Astrocyte (in vitro differentiated cells and primary cell): ENCODE results near the gene FCER2. TPM values are rescaled to one million over a fixed set of nuclear protein-coding genes. Genes with fewer than 3 reads are reported as not detected.

ENCODE experiments used
- DNase-seq: peaks from one replicate; pipeline ENCODE4 v3.0.0-alpha.2; 2010; ENCODE audit warnings: low read depth
- FAIRE-seq: peaks from 2 replicates; lab custom pipeline; 2011; peaks lifted over from hg19 to GRCh38; lab: Jason Lieb, UNC
- H2AFZ ChIP-seq: 2 replicates; pipeline ENCODE4 v1.6.0; 2012; ENCODE audit warnings: low read depth, low read length, inconsistent platforms
- H3K27ac ChIP-seq: 2 replicates; pipeline ENCODE4 v1.5.1; 2011; ENCODE audit warnings: low read depth, low read length, inconsistent platforms
- H3K27me3 ChIP-seq: 2 replicates; pipeline ENCODE4 v1.6.0; 2011; ENCODE audit warnings: low read length, inconsistent platforms; ENCODE audit not compliant: insufficient read depth
- H3K36me3 ChIP-seq: 2 replicates; pipeline ENCODE4 v1.5.1; 2011; ENCODE audit warnings: low read length, inconsistent platforms; ENCODE audit not compliant: insufficient read depth
- H3K4me1 ChIP-seq: 2 replicates; pipeline ENCODE4 v1.5.1; 2011; ENCODE audit warnings: low read length, inconsistent platforms; ENCODE audit not compliant: insufficient read depth
- H3K4me2 ChIP-seq: 2 replicates; pipeline ENCODE4 v1.6.0; 2012; ENCODE audit warnings: low read length, inconsistent platforms
- H3K4me3 ChIP-seq: 2 replicates; pipeline ENCODE4 v1.5.1; 2011; ENCODE audit warnings: low read depth, mild to moderate bottlenecking, low read length, inconsistent platforms; ENCODE audit not compliant: insufficient read depth
- H3K79me2 ChIP-seq: 2 replicates; pipeline ENCODE4 v1.6.0; 2012; ENCODE audit warnings: mild to moderate bottlenecking, low read length, inconsistent platforms; ENCODE audit not compliant: insufficient read depth
- H3K9ac ChIP-seq: 2 replicates; pipeline ENCODE4 v1.6.0; 2012; ENCODE audit warnings: mild to moderate bottlenecking, low read length, inconsistent platforms
- H3K9me3 ChIP-seq: 2 replicates; pipeline ENCODE4 v1.5.1; 2012; ENCODE audit warnings: low read depth, mild to moderate bottlenecking, low read length, inconsistent platforms; ENCODE audit not compliant: insufficient read depth
- H4K20me1 ChIP-seq: 2 replicates; pipeline ENCODE4 v1.6.0; 2012; ENCODE audit warnings: low read length, inconsistent platforms; ENCODE audit not compliant: insufficient read depth
- H3K27ac Mint-ChIP-seq: one replicate; pipeline ENCODE4 v1.8.0; 2021; ENCODE audit warnings: mild to moderate bottlenecking, mixed read lengths; ENCODE audit not compliant: unreplicated experiment
- H3K27me3 Mint-ChIP-seq: one replicate; pipeline ENCODE4 v1.8.0; 2021; ENCODE audit warnings: low read depth, mixed read lengths; ENCODE audit not compliant: unreplicated experiment
- H3K36me3 Mint-ChIP-seq: one replicate; pipeline ENCODE4 v1.8.0; 2021; ENCODE audit warnings: low read depth, mixed read lengths; ENCODE audit not compliant: unreplicated experiment
- H3K4me1 Mint-ChIP-seq: one replicate; pipeline ENCODE4 v1.8.0; 2021; ENCODE audit warnings: low read depth, mixed read lengths; ENCODE audit not compliant: unreplicated experiment
- H3K4me3 Mint-ChIP-seq: one replicate; pipeline ENCODE4 v1.8.0; 2021; ENCODE audit warnings: mild to moderate bottlenecking, moderate library complexity, mixed read lengths; ENCODE audit not compliant: unreplicated experiment
- H3K9me3 Mint-ChIP-seq: one replicate; pipeline ENCODE4 v1.8.0; 2021; ENCODE audit warnings: mild to moderate bottlenecking, mixed read lengths; ENCODE audit not compliant: unreplicated experiment
- CTCF ChIP-seq: IDR thresholded peaks from 2 replicates; pipeline ENCODE4 v1.5.1; 2011; ENCODE audit warnings: low read depth, mild to moderate bottlenecking, inconsistent platforms, low read length, moderate library complexity; ENCODE audit not compliant: insufficient read depth
- EZH2 ChIP-seq: IDR thresholded peaks from 2 replicates; pipeline ENCODE4 v1.6.1; 2012; ENCODE audit warnings: mild to moderate bottlenecking, low read length, inconsistent platforms; ENCODE audit not compliant: insufficient read depth
- total RNA-seq: library from RNA; stranded (reverse); gene quantifications from 2 replicates; pipeline ENCODE4 v1.2.1, GENCODE V29; 2021

The FCER2 gene
- total RNA-seq, 1 donor from 2014 or later = not detected

- no peaks in the 10 kb centered on the region for H3K79me2 ChIP-seq
- H2AFZ ChIP-seq = no peak overlapping the region
- no peaks in the 10 kb centered on the region for H3K9me3 Mint-ChIP-seq
- no peaks in the 10 kb centered on the region for H3K4me1 ChIP-seq
- no peak overlapping the region for H3K27ac Mint-ChIP-seq
- TF ChIP-seq CTCF = no peak
- no peak for TF ChIP-seq EZH2
- no peak overlapping the region for H3K4me2 ChIP-seq
- no peaks in the 10 kb centered on the region for H3K9me3 ChIP-seq
- no peak for DNase-seq
- H4K20me1 ChIP-seq = no peaks in the 10 kb centered on the region
- no peak for FAIRE-seq
- no peaks in the 10 kb centered on the region for H3K36me3 Mint-ChIP-seq
- H3K27me3 Mint-ChIP-seq = peaks cover 58% of the 10 kb centered on the region
- no peak overlapping the region for H3K27ac ChIP-seq
- H3K4me3 ChIP-seq = no peak overlapping the region
- H3K9ac ChIP-seq = no peak overlapping the region
- H3K36me3 ChIP-seq = no peaks in the 10 kb centered on the region
- H3K4me1 Mint-ChIP-seq = no peaks in the 10 kb centered on the region
- no peak overlapping the region for H3K4me3 Mint-ChIP-seq
- H3K27me3 ChIP-seq = peaks cover 6% of the 10 kb centered on the region
Observed at GRCh38 chr19:7736148-7736547, 34.2 kb upstream of the FCER2 start.

GRCh38 chr19:7734220-7735203 is 32.6 kb upstream of the FCER2 start:
- H3K9me3 ChIP-seq = no peaks in the 10 kb centered on the region
- DNase-seq (no peak), FAIRE-seq (no peak)
- no peak overlapping the region for H3K27ac ChIP-seq
- H4K20me1 ChIP-seq = no peaks in the 10 kb centered on the region
- H3K4me2 ChIP-seq = no peak overlapping the region
- no peak overlapping the region for H3K9ac ChIP-seq
- Mint-ChIP-seq H3K4me3 (no peak overlapping the region), H3K4me1 (no peaks in the 10 kb centered on the region), H3K9me3 (no peaks in the 10 kb centered on the region), H3K27ac (no peak overlapping the region), H3K36me3 (no peaks in the 10 kb centered on the region), H3K27me3 (peaks cover 52% of the 10 kb centered on the region)
- no peaks in the 10 kb centered on the region for H3K36me3 ChIP-seq
- H3K4me3 ChIP-seq = no peak overlapping the region
- no peak for TF ChIP-seq CTCF
- no peak for TF ChIP-seq EZH2
- H3K4me1 ChIP-seq = no peaks in the 10 kb centered on the region
- no peaks in the 10 kb centered on the region for H3K79me2 ChIP-seq
- H3K27me3 ChIP-seq = peaks cover 8% of the 10 kb centered on the region
- H2AFZ ChIP-seq = no peak overlapping the region

DNA sequence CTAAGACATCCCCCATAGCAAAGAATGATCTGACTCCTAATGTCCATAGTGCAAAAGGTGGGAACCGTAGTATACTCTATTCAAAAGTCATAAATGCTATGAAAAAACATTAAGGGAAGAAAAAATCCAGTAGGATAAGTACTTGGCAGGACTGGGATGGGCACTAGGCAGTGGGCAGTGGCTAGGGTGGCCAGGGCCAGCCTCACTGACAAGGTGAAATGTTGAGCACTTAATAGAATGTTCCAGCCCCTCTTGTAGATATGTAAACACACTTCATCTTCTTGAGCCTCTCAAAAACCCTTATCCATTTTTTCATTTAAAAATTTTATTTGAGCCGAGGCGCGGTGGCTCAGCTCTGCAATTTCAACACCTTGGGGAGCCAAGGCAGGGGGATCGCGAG is 31.4 kb upstream of the FCER2 start:
- Mint-ChIP-seq H3K9me3 (no peaks in the 10 kb centered on the region), H3K27ac (no peak overlapping the region), H3K36me3 (no peaks in the 10 kb centered on the region), H3K27me3 (peaks cover 59% of the 10 kb centered on the region), H3K4me1 (no peaks in the 10 kb centered on the region), H3K4me3 (no peak overlapping the region)
- Histone ChIP-seq H2AFZ (no peak overlapping the region), H3K79me2 (no peaks in the 10 kb centered on the region), H3K36me3 (no peaks in the 10 kb centered on the region), H4K20me1 (no peaks in the 10 kb centered on the region), H3K9me3 (no peaks in the 10 kb centered on the region), H3K27ac (no peak overlapping the region), H3K9ac (no peak overlapping the region), H3K27me3 (peaks cover 18% of the 10 kb centered on the region), H3K4me1 (no peaks in the 10 kb centered on the region), H3K4me3 (no peak overlapping the region), H3K4me2 (no peak overlapping the region)
- DNase-seq (no peak), FAIRE-seq (no peak)
- TF ChIP-seq EZH2 (no peak), CTCF (no peak)
